Stimulated activated CD4-positive, alpha-beta T cell treated with anti-CD3 and anti-CD28 coated beads, Interleukin-12 subunit alpha, Interleukin-12 subunit beta, amount 100 ng/mL, for 48 hours (primary cell): ENCODE data around the gene KCTD1.

Experiments
- DNase-seq, 3 donors: peaks; one replicate each; pipeline ENCODE4 v3.0.0-alpha.2; 2020; ENCODE audit warnings: low read depth in 2 of 3, low spot score in 1 of 3

KCTD1 gene

GRCh38 chr18:26432651-26433424 lies 115.5 kb downstream of the KCTD1 start:
- no peak for DNase-seq

- no peak for DNase-seq
These were observed 118.7 kb downstream of the KCTD1 start for GRCh38 chr18:26429535-26430226.

GRCh38 chr18:26425148-26425531 lies 123.2 kb downstream of the KCTD1 start:
- no peak for DNase-seq

- no peak for DNase-seq
These were observed 123.8 kb downstream of the KCTD1 start for GRCh38 chr18:26424428-26425147.

- no peak for DNase-seq
These were observed 125.7 kb downstream of the KCTD1 start for GRCh38 chr18:26422472-26423162.

GRCh38 chr18:26421931-26422330 lies 126.4 kb downstream of the KCTD1 start:
- no peak for DNase-seq

GRCh38 chr18:26421503-26421902 lies 126.8 kb downstream of the KCTD1 start:
- no peak for DNase-seq

- DNase-seq, result no peak
These were observed 128.6 kb downstream of the KCTD1 start for GRCh38 chr18:26419746-26420145.

- DNase-seq, result no peak
These were observed 130.1 kb downstream of the KCTD1 start for GRCh38 chr18:26418225-26418624.

GRCh38 chr18:26417190-26417589 lies 131.2 kb downstream of the KCTD1 start:
- DNase-seq, result no peak

GRCh38 chr18:26416652-26417150 lies 131.7 kb downstream of the KCTD1 start:
- no peak for DNase-seq

- DNase-seq, result no peak
These were observed 132.7 kb downstream of the KCTD1 start for GRCh38 chr18:26415631-26416030.

GRCh38 chr18:26414901-26415440 lies 133.4 kb downstream of the KCTD1 start:
- DNase-seq, result no peak

GRCh38 chr18:26409091-26409490 lies 139.3 kb downstream of the KCTD1 start:
- no peak for DNase-seq

- DNase-seq, result no peak
These were observed 140.4 kb downstream of the KCTD1 start for GRCh38 chr18:26407736-26408601.

GRCh38 chr18:26406854-26407517 lies 141.4 kb downstream of the KCTD1 start:
- no peak for DNase-seq

- no peak for DNase-seq
These were observed 142.0 kb downstream of the KCTD1 start for GRCh38 chr18:26406324-26406723.

GRCh38 chr18:26405190-26405801 lies 143.1 kb downstream of the KCTD1 start:
- DNase-seq, result no peak
